Uterus (tissue), 4 donors: Measurements from ENCODE around the gene PRDX2. TPM values are rescaled to one million over a fixed set of nuclear protein-coding genes. Genes with fewer than 3 reads are reported as not detected.

Experiments used
- DNase-seq, 2 donors: peaks; one replicate each; pipeline ENCODE4 v3.0.0-alpha.2; 2019 to 2020
- H3K27ac ChIP-seq, 2 donors: fragments of 200-600 bp; sonication (generic); 1 replicate in 1 of 2; 2 replicates in 1 of 2; pipeline ENCODE4 v1.5.1; 2016 to 2018
- H3K27me3 ChIP-seq, 2 donors: fragments of 200-600 bp; sonication (generic); one replicate each; pipeline ENCODE4 v1.5.1; 2018 to 2019; ENCODE audit warnings: control low read depth in 1 of 2
- H3K36me3 ChIP-seq, 2 donors: fragments of 200-600 bp; sonication (generic); one replicate each; pipeline ENCODE4 v1.5.1; 2019; ENCODE audit warnings: control low read depth in 1 of 2
- H3K4me1 ChIP-seq, 2 donors: fragments of 200-600 bp; sonication (generic); one replicate each; pipeline ENCODE4 v1.5.1; 2018 to 2019; ENCODE audit warnings: control low read depth in 1 of 2
- H3K4me3 ChIP-seq, 2 donors: fragments of 200-600 bp; sonication (generic); 1 replicate in 1 of 2; 2 replicates in 1 of 2; pipeline ENCODE4 v1.5.1; 2018 to 2019; ENCODE audit warnings: mild to moderate bottlenecking in 1 of 2
- H3K9me3 ChIP-seq, 2 donors: fragments of 200-600 bp; sonication (generic); one replicate each; pipeline ENCODE4 v1.5.1; 2019; ENCODE audit warnings: control low read depth in 1 of 2
- CTCF ChIP-seq, 4 experiments: fragments of 200-600 bp in 2 of 4; fragments of 450-650 bp in 2 of 4; sonication (generic) in 2 of 4; IDR thresholded peaks; one replicate each; pipeline ENCODE4 v1.5.1; 2016 to 2019; ENCODE audit warnings: antibody characterized with exemption in 4 of 4, mild to moderate bottlenecking in 2 of 4, moderate library complexity in 1 of 4
- POLR2A ChIP-seq, 2 donors: fragments of 450-650 bp; IDR thresholded peaks; one replicate each; pipeline ENCODE4 v1.6.1; 2016; ENCODE audit warnings: antibody characterized with exemption in 2 of 2, mild to moderate bottlenecking in 1 of 2, moderate library complexity in 1 of 2
- intact Hi-C: fragments of 100-400 bp; cut with DNase I; formaldehyde crosslinking; loops from one replicate; pipeline ENCODE4 v1.15.1; 2023; ENCODE audit warnings: low total_unique reads
- total RNA-seq, 4 donors: library from RNA; depleted of rRNA in 3 of 4; stranded (reverse); fragments of >200 nt in 3 of 4; gene quantifications; one replicate each; pipeline versions ENCODE4 v1.1.0 to v1.2.4, GENCODE V29; 2014 to 2023
- donor health status: DM: yes; HTN: yes; CAD: no.

PRDX2 gene
- total RNA-seq, 4 donors from 2014 or later: 148 to 178 (median 163) TPM

GRCh38 chr19:12838886-12839756 lies 37.5 kb upstream of the PRDX2 start:
- Histone ChIP-seq H3K4me1 (peaks cover 0 to 16% of the 10 kb centered on the region in 2 donors), H3K27ac (no peak overlapping the region), H3K36me3 (no peaks in the 10 kb centered on the region), H3K9me3 (no peaks in the 10 kb centered on the region), H3K27me3 (peaks cover 44 to 62% of the 10 kb centered on the region in 2 donors), H3K4me3 (no peak overlapping the region)
- intact Hi-C loops: no loop called here
- DNase-seq: no peak
- TF ChIP-seq POLR2A (IDR thresholded peaks at IDR 0.05): no peak
- TF ChIP-seq CTCF (IDR thresholded peaks at IDR 0.05): no peak

GRCh38 chr19:12838182-12838885 lies 36.7 kb upstream of the PRDX2 start, which contains the start of gene MAST1:
MAST1 (plus strand) TSS chr19:12838515; CDS start chr19:12838573, 58 bp downstream.
- H3K9me3 ChIP-seq: no peaks in the 10 kb centered on the region
- H3K4me3 ChIP-seq: no peak within 1 kb of the TSS
- H3K36me3 ChIP-seq: no peaks in the 10 kb centered on the region
- intact Hi-C loops: no loop called here
- peak in 3 of 4 experiments; percentile 21 to 30 (median 24) for TF ChIP-seq CTCF (IDR thresholded peaks at IDR 0.05)
- no peak for TF ChIP-seq POLR2A (IDR thresholded peaks at IDR 0.05)
- peaks cover 0 to 19% of the 10 kb centered on the region in 2 donors for H3K4me1 ChIP-seq
- no peak for DNase-seq
- peaks cover 49 to 56% of the 10 kb centered on the region in 2 donors for H3K27me3 ChIP-seq
- no peak within 1 kb of the TSS for H3K27ac ChIP-seq

GRCh38 chr19:12837225-12837624 lies 35.6 kb upstream of the PRDX2 start:
- H3K4me3 ChIP-seq: no peak overlapping the region
- no peaks in the 10 kb centered on the region for H3K36me3 ChIP-seq
- H3K4me1 ChIP-seq: peaks cover 0 to 19% of the 10 kb centered on the region in 2 donors
- H3K27ac ChIP-seq: no peak overlapping the region
- H3K9me3 ChIP-seq: no peaks in the 10 kb centered on the region
- no peak for DNase-seq
- H3K27me3 ChIP-seq: peaks cover 55 to 57% of the 10 kb centered on the region in 2 donors
- no peak for TF ChIP-seq CTCF (IDR thresholded peaks at IDR 0.05)
- TF ChIP-seq POLR2A (IDR thresholded peaks at IDR 0.05): no peak
- intact Hi-C loops: no loop called here

- intact Hi-C loops: no loop called here
- H3K4me1 ChIP-seq: peaks cover 0 to 19% of the 10 kb centered on the region in 2 donors
- H3K4me3 ChIP-seq: no peak overlapping the region
- H3K9me3 ChIP-seq: no peaks in the 10 kb centered on the region
- peaks cover 62 to 64% of the 10 kb centered on the region in 2 donors for H3K27me3 ChIP-seq
- H3K36me3 ChIP-seq: no peaks in the 10 kb centered on the region
- TF ChIP-seq CTCF (IDR thresholded peaks at IDR 0.05) (no peak), POLR2A (IDR thresholded peaks at IDR 0.05) (no peak)
- no peak for DNase-seq
- no peak overlapping the region for H3K27ac ChIP-seq
These were observed 34.9 kb upstream of the PRDX2 start for GRCh38 chr19:12836529-12836863.
